GM12878 (cell line): ENCODE data around the gene LPIN1. TPM values are rescaled to one million over a fixed set of nuclear protein-coding genes. Genes with fewer than 3 reads are reported as not detected.

Experiments used
- ATAC-seq: fragments of 200-7000 bp; cut with Tn5 transposase; 3 replicates; pipeline ENCODE4 v1.9.1; 2020; ENCODE audit warnings: mild to moderate bottlenecking, moderate library complexity
- BruUV-seq: library from RNA; stranded (reverse); fragments of 400-500 nt; replicated peaks from 2 replicates; lab custom pipeline; 2021; lab: Mats Ljungman, UMichigan
- CTCF ChIA-PET: fragments of 300-600 bp; sonication (Branson Sonifier 250); formaldehyde crosslinking; extraction: SDS; loops from one replicate; lab custom pipeline; 2021; ENCODE audit warnings: inconsistent platforms; lab: Yijun Ruan, JAX
- POLR2A ChIA-PET: fragments of 350-600 bp; formaldehyde crosslinking; extraction: SDS; loops from one replicate; lab custom pipeline; 2021; ENCODE audit warnings: inconsistent platforms; lab: Charles Lee
- RAD21 ChIA-PET: fragments of 300-600 bp; sonication (Branson Sonifier 250); formaldehyde crosslinking; loops from one replicate; lab custom pipeline; 2023; ENCODE audit warnings: antibody characterized with exemption; ENCODE audit not compliant: unreplicated experiment; lab: Charles Lee
- SMC1A ChIA-PET: fragments of 300-600 bp; sonication (Branson Sonifier 250); formaldehyde crosslinking; loops from one replicate; lab custom pipeline; 2023; ENCODE audit not compliant: unreplicated experiment, uncharacterized antibody; lab: Charles Lee
- DNase-seq: peaks from one replicate; pipeline ENCODE4 v3.0.0-alpha.2; 2011; ENCODE audit warnings: low read depth, low spot score
- FAIRE-seq: peaks from 3 replicates; lab custom pipeline; 2011; peaks lifted over from hg19 to GRCh38; lab: Jason Lieb, UNC
- H2AFZ ChIP-seq: 2 replicates; pipeline ENCODE4 v1.6.0; 2011; ENCODE audit warnings: low read depth, low read length, control low read depth; ENCODE audit not compliant: control insufficient read depth
- H3K27ac ChIP-seq: 2 replicates; pipeline ENCODE4 v1.5.1; 2011; ENCODE audit warnings: control low read depth; ENCODE audit not compliant: control insufficient read depth, insufficient read depth
- H3K27me3 ChIP-seq, 2 experiments: replicated peaks in 1 of 2; 2 replicates each; pipeline versions ENCODE4 v1.6.0 to v1.6.1; 2011; ENCODE audit warnings: low read length in 1 of 2; ENCODE audit not compliant: control insufficient read depth in 2 of 2, insufficient read depth in 2 of 2
- H3K36me3 ChIP-seq, 2 experiments: 2 replicates each; pipeline ENCODE4 v1.5.1; 2011; ENCODE audit warnings: low read length in 1 of 2; ENCODE audit not compliant: control insufficient read depth in 2 of 2, insufficient read depth in 2 of 2
- H3K4me1 ChIP-seq: 2 replicates; pipeline ENCODE4 v1.6.1; 2011; ENCODE audit warnings: mild to moderate bottlenecking, low read length, moderate library complexity, mixed read lengths; ENCODE audit not compliant: control insufficient read depth, insufficient read depth
- H3K4me2 ChIP-seq: 2 replicates; pipeline ENCODE4 v1.6.0; 2011; ENCODE audit warnings: control low read depth; ENCODE audit not compliant: control insufficient read depth, insufficient read depth
- H3K4me3 ChIP-seq: fragments of 200-600 bp; sonication (generic); 2 replicates; pipeline ENCODE4 v1.5.1; 2016
- H3K79me2 ChIP-seq: 2 replicates; pipeline ENCODE4 v1.6.0; 2011; ENCODE audit warnings: low read length; ENCODE audit not compliant: control insufficient read depth, insufficient read depth
- H3K9ac ChIP-seq: 2 replicates; pipeline ENCODE4 v1.8.0; 2011; ENCODE audit warnings: low read length, control low read depth, mixed read lengths; ENCODE audit not compliant: control insufficient read depth, insufficient read depth
- H3K9me3 ChIP-seq: replicated peaks from 3 replicates; pipeline ENCODE4 v1.5.1; 2011; ENCODE audit warnings: mild to moderate bottlenecking, low read length; ENCODE audit not compliant: control insufficient read depth, insufficient read depth
- H4K20me1 ChIP-seq: 2 replicates; pipeline ENCODE4 v1.6.0; 2011; ENCODE audit not compliant: control insufficient read depth, insufficient read depth
- CBX3 ChIP-seq: fragments of 200-600 bp; sonication (generic); IDR thresholded peaks from 2 replicates; pipeline ENCODE4 v1.6.1; 2016; ENCODE audit warnings: low read depth, borderline replicate concordance
- GATAD2B ChIP-seq: fragments of 450-650 bp; conservative IDR thresholded peaks from 2 replicates; pipeline ENCODE4 v1.6.1; 2017; ENCODE audit warnings: low read depth, mild to moderate bottlenecking, moderate library complexity
- WGBS: methylation state at CpG from one replicate; pipeline ENCODE4 v1.1.6; 2016; ENCODE audit warnings: low lambda C conversion rate; ENCODE audit not compliant: insufficient replicate concordance, insufficient coverage; ENCODE audit errors: missing lambda C conversion rate; 5-methylcytosine and 5-hydroxymethylcytosine counted together
- in situ Hi-C: fragments of 300-500 bp; cut with MboI; formaldehyde crosslinking; loops from 9 replicates; pipeline ENCODE4 v1.14.3; 2018; ENCODE audit warnings: mixed read lengths
- intact Hi-C: fragments of 100-400 bp; cut with micrococcal nuclease; formaldehyde crosslinking; loops from one replicate; pipeline ENCODE4 v1.14.2; 2022; ENCODE audit not compliant: unreplicated experiment
- polyA plus RNA-seq, 11 experiments: library from polyadenylated mRNA; depleted of rRNA in 4 of 11; unstranded in 6 of 11; stranded (reverse) in 5 of 11; fragments of >200 nt; fragmentation: Nextera tagmentation in 4 of 11; fragmentation: Illumina TruSeq in 1 of 11; extraction: Ambion mirVana in 4 of 11; extraction: Trizol in 1 of 11; gene quantifications; 1 replicate in 1 of 11; 2 replicates in 10 of 11; pipeline versions ENCODE4 v1.2.1 to v1.2.3, GENCODE V29; 2011 to 2016; ENCODE audit warnings: inconsistent platforms in 2 of 11, missing spikeins in 2 of 11, low read depth in 1 of 11
- total RNA-seq, 4 experiments: library from RNA; depleted of rRNA in 3 of 4; stranded (reverse); fragments of >200 nt in 3 of 4; fragmentation: Illumina TruSeq in 1 of 4; extraction: Trizol in 1 of 4; gene quantifications; 2 replicates each; pipeline versions ENCODE4 v1.2.1 to v1.2.3, GENCODE V29; 2013 to 2021
- TF ChIP-seq, protein P1 (sequence below): fragments of 450-650 bp; IDR thresholded peaks from 2 replicates; pipeline ENCODE4 v1.6.1; 2016; ENCODE audit warnings: mild to moderate bottlenecking, moderate library complexity, borderline replicate concordance

The LPIN1 gene
- total and polyA plus RNA-seq, 10 of the 15 experiments (the other 5 are each of a cell fraction or from before 2014, with no cell fraction given), result 18.8 to 82.5 (median 50.3) TPM

DNA sequence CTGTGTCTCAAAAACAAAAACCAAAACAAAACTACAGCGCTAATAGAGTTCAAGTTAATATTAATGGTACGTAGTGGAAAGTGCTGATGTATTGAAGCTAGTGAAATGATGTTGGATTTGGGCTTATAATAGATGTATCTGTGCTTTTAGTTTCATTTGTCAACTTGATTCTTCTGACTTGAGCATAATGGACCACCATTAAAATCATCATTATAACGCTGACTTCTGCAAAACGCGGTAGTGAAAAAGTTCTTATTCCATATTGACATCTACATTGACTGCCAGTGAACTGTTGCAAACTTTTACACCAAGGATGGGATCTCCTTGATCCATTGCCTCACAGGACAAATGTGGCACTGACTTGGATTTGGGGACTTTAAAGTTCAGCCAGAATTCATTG is 85.0 kb downstream of the LPIN1 start:
- no TSS peak for BruUV-seq
- CTCF ChIA-PET, result interaction anchor here (1.0 to 6.7 kb wide), 8 partner anchors 33 to 1176 kb away, joined by 3 to 65 read pairs (median 20); partner anchors contain the start of gene TRIB2
- Histone ChIP-seq H3K9me3 (peaks cover 2% of the 10 kb centered on the region), H3K4me2 (no peak overlapping the region), H3K9ac (no peak overlapping the region)
- 73% methylated on average over 5 of the region's 5 CpGs for WGBS
- DNase-seq, result no peak
- no peak for TF ChIP-seq GATAD2B
- no peak for TF ChIP-seq CBX3
- TF ChIP-seq, protein P1, sequence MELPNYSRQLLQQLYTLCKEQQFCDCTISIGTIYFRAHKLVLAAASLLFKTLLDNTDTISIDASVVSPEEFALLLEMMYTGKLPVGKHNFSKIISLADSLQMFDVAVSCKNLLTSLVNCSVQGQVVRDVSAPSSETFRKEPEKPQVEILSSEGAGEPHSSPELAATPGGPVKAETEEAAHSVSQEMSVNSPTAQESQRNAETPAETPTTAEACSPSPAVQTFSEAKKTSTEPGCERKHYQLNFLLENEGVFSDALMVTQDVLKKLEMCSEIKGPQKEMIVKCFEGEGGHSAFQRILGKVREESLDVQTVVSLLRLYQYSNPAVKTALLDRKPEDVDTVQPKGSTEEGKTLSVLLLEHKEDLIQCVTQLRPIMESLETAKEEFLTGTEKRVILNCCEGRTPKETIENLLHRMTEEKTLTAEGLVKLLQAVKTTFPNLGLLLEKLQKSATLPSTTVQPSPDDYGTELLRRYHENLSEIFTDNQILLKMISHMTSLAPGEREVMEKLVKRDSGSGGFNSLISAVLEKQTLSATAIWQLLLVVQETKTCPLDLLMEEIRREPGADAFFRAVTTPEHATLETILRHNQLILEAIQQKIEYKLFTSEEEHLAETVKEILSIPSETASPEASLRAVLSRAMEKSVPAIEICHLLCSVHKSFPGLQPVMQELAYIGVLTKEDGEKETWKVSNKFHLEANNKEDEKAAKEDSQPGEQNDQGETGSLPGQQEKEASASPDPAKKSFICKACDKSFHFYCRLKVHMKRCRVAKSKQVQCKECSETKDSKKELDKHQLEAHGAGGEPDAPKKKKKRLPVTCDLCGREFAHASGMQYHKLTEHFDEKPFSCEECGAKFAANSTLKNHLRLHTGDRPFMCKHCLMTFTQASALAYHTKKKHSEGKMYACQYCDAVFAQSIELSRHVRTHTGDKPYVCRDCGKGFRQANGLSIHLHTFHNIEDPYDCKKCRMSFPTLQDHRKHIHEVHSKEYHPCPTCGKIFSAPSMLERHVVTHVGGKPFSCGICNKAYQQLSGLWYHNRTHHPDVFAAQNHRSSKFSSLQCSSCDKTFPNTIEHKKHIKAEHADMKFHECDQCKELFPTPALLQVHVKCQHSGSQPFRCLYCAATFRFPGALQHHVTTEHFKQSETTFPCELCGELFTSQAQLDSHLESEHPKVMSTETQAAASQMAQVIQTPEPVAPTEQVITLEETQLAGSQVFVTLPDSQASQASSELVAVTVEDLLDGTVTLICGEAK, result no peak
- TF ChIP-seq, all 136 proteins: peak for 0
- RAD21 ChIA-PET, result interaction anchor here (1.0 to 4.8 kb wide), 7 partner anchors 29 to 885 kb away, joined by 3 to 48 read pairs (median 6); partner anchors contain the start of gene TRIB2
- H3K4me3 ChIP-seq, result no peak overlapping the region
- H3K79me2 ChIP-seq, result no peaks in the 10 kb centered on the region
- in situ Hi-C loops, result loop anchor here (5.0 to 25.0 kb wide), 2 partner anchors 456 to 886 kb away; partner anchors contain the start of gene TRIB2
- SMC1A ChIA-PET, result interaction anchor here (0.8 to 5.9 kb wide), 9 partner anchors 12 to 1175 kb away, joined by 3 to 48 read pairs (median 9); partner anchors contain the start of gene TRIB2
- intact Hi-C loops, result loop anchor here (2.0 to 10.0 kb wide), 5 partner anchors 216 to 1099 kb away; no protein-coding TSS in a partner anchor
- H2AFZ ChIP-seq, result no peak overlapping the region
- no peak for ATAC-seq
- POLR2A ChIA-PET, result interaction anchor here (0.7 kb wide), 1 partner anchor 1311 kb away, joined by 3 read pairs; no protein-coding TSS in a partner anchor
- 0 out of 4 replicates have a peak, but pooled peaks cover 0 to 2% of the 10 kb centered on the region in 2 experiments for H3K27me3 ChIP-seq
- peaks cover 0 to 4% of the 10 kb centered on the region in 2 experiments; a peak in 3 of 4 replicates for H3K36me3 ChIP-seq
- FAIRE-seq, result no peak
- H3K27ac ChIP-seq, result no peak overlapping the region
- H4K20me1 ChIP-seq, result no peaks in the 10 kb centered on the region
- peaks cover 27% of the 10 kb centered on the region for H3K4me1 ChIP-seq
